GM12874 (cell line): ENCODE measurements around the gene MEIOSIN.

Source experiments
- TF ChIP-seq, protein P1 (sequence below): IDR thresholded peaks from 2 replicates; pipeline ENCODE4 v1.5.1; 2011; ENCODE audit warnings: low read depth, mild to moderate bottlenecking, control low read depth, low read length, moderate library complexity; ENCODE audit not compliant: insufficient read depth

The MEIOSIN gene

DNA sequence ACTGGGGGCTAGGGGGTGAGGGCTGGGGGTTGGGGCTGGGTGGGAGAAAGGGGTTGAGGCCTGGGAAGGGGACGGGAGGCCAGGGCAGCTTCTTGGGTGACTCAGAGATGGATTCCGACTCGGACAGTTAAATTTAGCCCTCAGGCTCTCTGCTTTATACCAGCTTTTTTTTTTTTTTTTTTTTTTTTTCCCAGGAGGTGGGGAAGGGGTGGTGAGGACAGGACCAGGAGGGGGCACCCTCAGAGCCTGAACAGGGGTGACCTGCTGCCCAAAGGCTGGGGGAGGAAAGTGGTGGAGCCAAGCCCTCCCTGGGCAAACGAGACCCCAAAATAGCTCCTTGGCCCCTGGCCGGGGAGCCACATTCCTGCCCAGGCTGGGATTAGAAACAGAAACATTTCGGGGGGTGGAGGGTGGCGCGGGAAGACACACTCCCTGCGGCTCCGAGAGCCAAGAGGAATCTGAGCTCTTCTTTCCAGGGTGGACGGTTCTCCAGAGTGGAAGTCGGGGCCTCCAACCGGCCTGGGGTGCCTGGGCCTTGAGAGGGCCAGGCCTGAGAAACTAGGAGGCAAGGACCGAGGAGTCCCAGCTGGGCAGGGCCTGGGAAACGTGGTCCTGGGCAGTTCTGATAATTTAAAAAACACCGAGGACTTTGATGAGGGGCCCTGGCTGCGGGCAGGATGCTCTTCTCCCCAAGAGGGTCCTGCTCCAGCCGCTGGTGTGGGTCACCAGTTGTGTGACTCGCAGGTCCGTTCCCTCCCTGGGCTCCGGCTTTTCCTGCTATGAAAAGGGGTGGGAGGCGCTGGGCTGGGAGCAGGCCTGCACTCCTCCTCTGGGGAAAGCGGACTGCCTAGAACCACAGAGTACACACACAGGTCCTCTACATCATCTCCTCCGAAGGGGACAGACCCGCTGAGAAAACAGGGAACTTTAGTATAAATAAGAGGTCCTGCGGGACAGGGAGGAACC is 49.9 kb downstream of the MEIOSIN start:
- TF ChIP-seq, protein P1, sequence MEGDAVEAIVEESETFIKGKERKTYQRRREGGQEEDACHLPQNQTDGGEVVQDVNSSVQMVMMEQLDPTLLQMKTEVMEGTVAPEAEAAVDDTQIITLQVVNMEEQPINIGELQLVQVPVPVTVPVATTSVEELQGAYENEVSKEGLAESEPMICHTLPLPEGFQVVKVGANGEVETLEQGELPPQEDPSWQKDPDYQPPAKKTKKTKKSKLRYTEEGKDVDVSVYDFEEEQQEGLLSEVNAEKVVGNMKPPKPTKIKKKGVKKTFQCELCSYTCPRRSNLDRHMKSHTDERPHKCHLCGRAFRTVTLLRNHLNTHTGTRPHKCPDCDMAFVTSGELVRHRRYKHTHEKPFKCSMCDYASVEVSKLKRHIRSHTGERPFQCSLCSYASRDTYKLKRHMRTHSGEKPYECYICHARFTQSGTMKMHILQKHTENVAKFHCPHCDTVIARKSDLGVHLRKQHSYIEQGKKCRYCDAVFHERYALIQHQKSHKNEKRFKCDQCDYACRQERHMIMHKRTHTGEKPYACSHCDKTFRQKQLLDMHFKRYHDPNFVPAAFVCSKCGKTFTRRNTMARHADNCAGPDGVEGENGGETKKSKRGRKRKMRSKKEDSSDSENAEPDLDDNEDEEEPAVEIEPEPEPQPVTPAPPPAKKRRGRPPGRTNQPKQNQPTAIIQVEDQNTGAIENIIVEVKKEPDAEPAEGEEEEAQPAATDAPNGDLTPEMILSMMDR, result no peak

DNA sequence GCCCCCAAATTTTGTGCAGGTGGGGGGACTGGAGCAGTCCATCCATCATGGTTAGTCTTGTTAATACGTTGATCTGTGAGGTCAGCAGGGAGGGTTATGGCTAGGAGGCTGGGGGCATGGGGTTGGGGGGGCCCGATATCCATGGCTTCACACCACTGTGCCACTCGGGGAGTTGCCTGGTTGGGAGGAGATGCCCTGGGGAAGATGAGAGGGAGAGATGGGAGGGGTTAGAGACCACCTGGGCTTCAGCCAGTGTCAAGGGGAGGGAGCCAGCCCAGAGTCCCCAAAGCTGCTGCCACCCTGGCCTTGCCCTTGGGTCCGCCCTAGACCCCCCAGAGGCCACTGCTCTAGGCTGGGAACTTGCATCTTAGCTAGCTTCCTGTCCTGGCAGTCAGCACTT is 50.9 kb downstream of the MEIOSIN start:
- TF ChIP-seq, protein P1, result no peak

DNA sequence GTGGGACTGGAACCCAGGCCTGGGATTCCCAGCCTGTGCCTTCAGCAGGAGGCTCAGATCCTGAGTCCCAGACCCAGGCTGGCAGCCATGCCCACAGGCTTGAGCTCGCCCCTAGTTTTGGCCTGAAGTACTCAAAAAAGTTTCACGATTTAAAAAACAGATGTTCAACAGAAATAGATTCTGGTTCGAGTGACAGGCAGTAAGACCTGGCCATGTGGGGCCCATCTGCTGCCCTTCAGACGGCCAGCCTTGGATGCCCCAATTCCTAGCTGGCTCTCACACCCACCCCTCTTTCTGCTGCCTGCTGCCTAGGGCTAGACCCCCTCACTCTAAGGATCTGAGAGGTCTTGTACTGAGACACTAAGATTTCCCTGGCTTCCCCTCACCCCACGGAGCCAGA is 51.9 kb downstream of the MEIOSIN start:
- TF ChIP-seq, protein P1, result no peak

DNA sequence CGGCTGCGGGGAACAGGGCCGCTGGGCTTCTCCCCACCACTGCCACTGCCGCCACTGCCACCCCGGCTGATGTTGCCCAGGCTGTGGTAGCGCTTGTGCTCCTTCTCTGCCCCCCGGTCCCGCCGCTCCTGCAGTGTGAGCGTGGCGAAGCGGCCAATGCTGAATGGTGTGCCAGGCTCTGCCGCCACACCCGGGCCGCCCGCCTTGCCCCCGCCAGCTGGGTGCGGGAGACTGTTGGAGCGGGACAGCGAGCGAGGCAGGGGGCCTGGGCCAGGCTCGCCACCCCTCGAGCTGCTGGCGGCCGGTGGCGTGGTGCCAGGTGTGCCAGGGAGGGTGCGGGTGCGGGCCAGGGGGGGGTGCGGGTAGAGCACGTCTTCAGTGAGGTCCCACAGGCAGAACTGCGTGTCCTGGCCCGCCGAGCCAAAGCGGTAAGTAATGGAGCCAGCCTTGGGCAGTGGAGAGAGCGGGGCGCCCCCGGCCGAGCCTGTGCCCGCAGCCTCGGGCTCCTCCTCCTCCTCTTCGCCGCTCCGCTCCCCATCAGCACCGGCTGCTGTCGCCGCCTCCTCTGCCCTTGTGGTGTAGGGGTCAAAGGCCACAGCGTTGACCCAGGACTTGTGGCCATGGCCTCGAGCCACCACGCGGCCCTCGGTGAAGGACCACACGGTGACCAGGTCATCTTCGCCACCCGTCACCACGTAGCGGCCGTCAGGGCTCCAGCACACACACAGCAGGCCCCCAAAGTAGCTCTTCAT is 52.7 kb downstream of the MEIOSIN start:
- TF ChIP-seq, protein P1, result no peak

DNA sequence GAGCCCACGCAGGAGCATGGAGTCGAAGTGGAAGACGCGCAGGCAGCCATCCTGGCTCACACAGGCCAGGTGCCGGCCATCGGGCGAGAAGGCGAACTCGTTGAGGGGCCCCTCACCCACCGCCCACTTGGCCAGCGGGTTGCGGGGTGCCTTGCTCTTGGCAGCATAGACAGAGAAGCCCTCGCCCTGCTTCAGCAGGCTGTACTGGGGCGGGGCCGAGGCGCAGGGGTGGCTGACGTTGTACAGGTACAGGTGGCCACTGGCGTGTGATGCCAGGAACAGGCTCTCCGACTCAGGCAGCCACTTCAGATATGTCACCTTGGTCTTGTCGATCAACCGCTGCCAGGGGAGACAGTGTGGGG is 53.3 kb downstream of the MEIOSIN start:
- TF ChIP-seq, protein P1, result no peak

DNA sequence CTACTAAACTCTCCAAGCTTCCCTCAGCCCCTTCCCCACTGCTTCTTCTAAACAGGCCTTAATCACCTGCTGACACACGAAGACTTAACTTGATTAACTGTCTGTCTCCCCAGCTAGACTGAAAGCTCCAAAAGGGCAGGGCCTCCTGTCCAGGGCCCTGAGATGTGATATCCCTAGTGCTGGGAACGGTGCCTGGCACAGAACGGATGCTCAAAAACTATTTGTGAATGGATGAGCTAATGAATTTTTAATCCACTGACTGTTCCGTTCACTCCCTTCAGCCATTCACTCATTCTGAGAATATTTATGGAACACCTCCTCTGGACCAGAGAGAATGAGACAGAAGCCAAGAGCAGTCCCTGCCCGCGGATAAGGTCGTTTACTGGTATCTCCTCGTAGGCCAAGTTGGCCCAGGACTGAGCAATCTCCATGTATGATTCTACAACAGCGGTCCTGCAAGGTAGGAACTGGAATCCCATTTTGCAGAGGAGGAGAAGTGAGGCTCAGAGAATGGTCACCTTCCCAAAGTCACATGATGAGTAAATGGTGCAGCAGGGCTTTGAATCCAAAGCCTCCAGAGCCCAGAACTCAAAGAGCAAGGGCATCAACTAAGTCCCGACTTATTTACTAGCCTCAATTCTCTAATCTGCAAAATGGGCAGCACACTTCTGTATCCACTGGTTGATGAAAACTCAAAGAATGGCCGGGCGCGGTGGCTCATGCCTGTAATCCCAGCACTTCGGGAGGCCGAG is 56.0 kb downstream of the MEIOSIN start:
- TF ChIP-seq, protein P1, result no peak

DNA sequence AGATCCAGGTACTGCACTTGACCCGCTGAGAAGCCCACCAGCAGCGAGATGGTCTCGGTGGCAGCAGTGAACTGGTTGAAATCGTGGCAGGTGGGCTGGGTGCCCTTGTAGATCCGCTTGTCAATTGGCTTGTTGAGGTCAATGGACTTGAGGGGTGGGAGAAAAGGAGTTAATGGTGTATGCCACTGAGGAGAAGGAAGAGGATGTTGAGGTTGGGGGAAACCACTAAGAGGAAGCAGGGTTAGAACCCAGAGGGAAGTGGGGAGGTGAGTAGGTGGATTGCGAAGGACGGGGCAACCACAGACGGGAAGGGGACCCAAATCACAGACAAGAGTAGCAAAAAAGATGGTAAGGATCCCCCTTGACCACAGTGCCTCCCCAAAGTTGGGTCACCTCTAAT is 57.7 kb downstream of the MEIOSIN start:
- TF ChIP-seq, protein P1, result no peak
